AG08395 (cell line): Measurements from ENCODE around the gene KCTD18.

Experiments used
- DNase-seq: peaks from one replicate; pipeline ENCODE4 v3.0.0; 2012; ENCODE audit warnings: mixed read lengths, low spot score

The KCTD18 gene

DNA sequence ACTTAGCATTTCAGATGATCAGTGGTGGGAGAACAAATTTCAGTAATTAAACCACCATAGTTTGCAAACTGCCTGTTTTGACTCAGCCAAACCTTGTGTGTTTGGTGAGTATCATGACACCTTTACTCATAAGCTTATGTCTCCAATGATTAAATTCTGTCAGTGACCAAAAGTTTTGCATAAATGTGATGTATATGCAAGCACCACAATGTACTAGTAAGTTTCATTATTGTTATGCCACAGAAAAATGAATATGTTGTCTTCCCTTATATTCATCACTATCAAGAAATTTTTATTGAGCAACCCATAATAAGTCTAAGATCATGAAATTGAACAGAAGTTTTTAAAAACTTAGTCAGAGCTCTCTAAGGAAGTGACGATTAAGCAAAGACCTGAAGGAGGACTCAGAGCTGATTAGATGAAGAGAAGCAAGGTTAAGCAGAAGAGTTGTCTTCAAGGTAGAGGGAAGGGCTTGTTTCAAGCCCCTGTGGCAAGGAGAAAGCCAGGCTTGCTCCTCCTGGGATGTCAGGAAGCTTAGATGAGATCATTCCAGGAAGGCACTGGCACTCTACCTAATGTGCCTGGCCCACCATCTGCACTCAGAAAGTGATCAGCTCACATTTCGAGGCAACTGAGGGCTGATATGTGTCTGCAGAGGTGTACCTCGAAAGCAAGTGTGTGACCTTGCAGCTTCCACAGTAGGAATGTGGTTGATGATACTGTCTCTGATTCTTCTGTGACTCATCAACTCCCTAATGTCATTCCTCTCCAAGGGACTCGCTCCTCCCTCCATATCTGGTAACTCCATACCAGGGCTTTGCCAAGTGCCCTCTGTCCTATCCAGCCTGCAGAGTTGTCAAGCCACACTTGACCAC lies 54.7 kb downstream of the KCTD18 start:
- DNase-seq, result peak; percentile 81

DNA sequence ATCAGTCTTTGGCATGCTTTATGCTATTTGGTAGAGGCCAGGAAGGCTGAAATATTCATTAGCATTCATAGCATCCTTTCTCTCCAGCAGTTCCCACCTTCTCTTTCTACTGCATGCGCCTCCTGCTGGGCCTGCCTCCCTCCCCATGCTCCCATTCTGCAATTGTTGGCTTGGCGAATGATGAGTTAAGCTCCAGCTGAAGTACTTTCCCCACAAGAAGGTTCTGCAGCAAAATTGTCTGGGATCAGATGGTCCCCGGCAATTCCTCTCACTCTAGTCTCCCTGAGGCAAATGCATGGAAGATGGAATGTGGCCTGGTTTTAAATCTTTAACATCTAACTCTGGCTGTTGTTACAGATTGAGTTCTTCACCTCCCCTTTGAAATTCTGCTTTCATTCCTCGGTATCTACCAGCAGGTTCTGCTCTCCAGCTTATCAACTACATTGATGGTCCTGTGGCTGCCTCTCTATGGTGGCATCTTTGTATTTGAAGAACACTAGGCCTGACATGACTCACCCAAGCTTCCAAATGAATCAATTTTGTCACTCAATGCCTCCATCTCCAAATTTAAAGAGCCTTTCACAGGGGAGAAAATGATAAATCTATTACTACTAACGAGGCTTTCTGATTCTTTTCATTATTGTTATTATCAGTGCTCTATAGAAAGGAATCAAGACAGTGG lies 55.9 kb downstream of the KCTD18 start:
- DNase-seq, result no peak

DNA sequence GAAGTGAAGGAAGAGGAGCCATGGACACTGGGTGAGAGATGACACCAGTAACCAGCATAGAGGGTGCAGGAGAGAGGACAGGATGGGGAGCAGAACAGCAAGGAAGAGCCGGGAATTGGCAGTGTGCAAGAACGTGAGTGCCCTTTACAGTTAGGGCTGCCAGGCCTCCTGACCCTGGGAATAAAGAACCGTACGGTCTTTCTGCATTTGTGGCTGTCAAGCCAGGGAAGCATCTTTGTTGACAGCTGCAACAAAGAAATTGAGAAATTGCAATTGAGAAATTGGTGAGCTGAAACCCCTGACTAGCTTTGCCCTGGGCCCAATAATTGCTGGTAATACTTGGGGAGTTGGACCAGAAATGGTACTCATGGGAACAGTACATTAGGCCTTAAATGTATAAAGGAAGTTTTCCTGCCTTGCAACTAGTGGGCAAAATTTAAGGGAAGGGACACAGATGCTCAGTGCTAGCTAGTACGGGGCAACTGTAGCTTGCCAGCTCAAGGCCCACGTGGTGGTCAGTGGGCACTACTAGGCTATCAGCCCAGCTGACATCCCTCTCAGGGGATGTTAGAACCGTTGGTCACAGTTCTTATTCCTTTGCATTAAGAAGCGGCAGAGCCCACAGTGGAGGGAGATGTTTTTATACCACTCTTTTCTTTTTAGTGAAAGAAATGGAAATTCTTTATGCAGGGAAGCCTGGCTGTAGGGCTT lies 56.6 kb downstream of the KCTD18 start:
- no peak for DNase-seq

DNA sequence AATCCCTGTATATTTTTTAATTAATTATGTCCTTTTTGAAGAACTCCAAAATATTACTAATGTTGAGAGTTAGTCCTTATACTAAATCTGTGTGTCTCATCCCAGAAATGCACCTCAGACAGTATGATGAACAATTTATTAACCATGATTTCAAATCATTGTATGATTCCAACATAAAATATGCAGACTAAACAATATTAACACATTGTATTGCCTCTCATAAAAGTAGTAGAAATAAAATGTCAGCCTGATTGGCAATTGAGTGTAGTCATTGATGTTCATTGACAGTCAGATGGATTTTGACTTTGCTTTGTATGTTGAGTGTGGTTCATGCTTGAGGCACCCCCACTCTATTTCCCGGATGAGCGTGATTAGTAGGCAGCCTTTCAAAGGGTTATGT lies 57.5 kb downstream of the KCTD18 start:
- DNase-seq, result no peak

DNA sequence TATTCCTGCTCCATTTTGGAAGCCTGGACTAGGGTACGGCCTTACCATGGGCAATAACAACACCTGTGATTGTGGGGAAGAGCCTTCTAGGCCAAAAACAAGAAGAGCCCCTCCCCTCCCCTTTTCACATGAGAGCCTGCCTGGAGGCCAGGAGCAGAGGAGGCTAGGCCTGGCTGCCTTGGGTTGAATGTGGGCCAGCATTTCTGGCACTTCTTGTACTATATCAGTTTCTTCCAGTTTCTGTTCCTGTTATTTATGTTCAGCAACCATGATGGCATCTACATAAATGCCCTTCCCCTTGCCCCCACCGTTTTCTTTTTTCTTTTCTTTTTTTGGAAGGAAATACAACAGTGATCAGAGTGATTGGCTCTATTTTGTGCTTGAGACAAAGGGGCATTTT lies 58.4 kb downstream of the KCTD18 start:
- DNase-seq, result no peak

DNA sequence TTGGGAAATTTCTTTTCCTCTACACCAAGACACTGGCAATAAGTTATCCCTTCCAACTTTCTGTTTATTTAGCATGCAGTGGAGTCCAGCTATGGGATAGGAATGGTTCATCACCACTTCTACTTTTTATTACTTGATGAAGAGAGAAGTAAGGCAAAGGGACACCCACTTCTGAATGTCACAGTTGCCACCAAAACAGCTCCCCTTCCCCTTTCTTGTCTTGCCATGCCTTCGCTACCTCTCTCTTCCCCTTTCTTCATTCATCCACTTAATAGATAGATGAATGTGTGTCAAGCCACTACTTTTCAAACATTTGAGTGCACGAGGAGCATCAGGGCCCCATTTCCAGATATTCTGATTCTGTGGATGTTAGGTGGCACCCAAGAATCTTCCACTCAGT lies 59.6 kb downstream of the KCTD18 start:
- DNase-seq, result no peak

DNA sequence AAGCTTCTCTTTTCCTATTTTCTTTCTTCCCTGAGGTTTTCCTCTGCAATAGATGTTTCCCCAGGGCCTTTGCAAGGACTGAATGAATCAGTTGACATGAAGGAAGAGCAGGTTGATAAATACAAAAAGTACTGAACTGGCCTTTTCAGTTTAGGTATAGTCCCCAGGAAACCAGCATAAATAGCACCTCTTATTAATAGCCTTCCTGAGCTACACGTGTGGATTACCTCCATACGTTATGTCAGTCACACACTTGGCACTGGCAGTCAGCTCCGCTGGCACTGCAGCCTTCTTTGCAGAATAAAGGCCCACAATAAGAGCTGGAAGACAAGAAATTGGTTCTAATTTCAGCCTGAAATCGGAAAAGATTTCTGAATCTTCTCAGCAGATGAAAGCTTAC lies 60.7 kb downstream of the KCTD18 start:
- DNase-seq, result no peak

DNA sequence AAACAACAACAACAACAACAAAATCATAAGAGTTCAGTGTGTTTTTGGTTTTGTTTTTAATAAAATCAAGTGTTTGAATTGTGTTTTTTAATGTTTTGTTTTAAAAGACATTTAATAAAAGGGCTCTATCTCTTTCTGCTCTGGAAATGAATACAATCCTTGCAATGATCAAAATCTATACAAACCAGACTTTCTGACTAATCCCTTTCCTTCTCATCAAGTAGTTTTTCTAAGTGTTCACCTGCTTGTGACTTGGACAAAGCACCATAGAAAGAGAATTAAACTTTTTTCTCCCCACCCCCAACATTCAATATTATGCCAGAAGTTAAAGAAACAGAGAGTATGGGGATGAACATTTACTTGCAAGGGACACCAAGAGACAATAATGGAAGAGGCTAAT lies 61.4 kb downstream of the KCTD18 start:
- no peak for DNase-seq

DNA sequence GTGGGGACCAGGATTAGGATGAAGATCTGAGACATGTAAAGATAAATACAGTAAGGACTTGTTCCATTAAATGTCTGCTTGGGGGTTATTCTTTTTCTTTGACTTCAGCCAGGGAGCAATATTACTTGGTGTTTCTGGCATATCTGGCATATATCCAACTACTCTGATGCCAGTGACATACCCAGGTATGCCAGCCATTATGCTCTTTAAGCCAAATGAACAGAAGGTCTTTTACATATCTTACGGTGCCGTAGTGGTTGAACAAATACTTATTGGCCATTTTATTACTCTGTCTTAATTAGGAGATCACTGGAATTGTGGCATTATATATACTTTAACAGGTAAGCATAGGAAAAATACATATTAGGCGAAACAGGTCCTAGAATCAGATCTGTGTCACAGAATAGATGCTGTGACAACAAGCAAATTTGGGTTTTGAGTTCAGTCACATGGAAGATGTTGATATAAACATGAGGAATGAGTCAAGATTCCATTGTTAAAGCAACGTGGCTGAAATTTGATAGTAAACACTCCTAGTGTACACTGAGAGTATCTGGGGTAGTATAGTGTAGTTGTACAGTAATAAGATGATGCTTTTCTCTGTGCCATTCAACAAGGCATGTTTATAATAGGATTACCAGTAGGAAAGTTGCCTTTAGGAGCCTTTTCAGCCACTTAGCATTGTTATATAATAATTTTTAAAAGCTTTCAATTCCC lies 62.6 kb downstream of the KCTD18 start:
- no peak for DNase-seq

DNA sequence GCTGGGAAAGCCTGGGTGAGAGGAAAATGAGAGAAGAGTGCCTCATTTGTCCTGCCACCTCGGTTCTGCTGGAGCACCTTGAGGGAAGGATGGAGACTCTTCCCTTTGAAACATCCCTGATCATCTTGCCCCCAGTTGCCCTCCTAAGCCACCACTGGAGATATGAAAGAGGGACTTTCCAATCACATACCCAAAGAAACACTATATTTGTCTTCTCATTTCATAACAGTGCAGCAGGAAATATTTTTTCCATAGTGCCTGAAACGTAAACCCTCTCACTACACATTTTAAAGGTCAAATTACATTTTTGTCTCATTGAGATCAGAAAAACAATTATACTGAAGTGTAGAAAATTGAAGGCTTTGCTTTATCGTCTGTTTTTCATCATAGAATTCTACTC lies 63.3 kb downstream of the KCTD18 start:
- DNase-seq, result no peak

DNA sequence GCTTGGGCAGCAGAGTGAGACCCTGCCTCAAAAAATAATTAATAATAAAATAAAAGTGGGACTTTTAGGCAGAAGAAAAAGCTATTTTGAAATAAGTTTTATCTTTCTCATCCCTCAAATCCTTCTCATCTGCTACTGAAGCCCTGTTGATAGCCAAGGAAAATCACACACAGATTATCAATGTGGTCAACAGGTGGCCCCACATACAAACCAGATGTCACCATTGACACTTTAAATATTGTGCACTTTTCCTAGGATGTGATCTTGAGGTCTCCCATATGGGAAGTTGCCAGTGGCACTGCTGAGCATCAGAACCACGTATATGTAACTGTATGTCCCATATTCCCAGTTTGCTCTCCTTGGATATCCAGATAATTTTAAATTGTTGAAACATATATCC lies 64.6 kb downstream of the KCTD18 start:
- no peak for DNase-seq

DNA sequence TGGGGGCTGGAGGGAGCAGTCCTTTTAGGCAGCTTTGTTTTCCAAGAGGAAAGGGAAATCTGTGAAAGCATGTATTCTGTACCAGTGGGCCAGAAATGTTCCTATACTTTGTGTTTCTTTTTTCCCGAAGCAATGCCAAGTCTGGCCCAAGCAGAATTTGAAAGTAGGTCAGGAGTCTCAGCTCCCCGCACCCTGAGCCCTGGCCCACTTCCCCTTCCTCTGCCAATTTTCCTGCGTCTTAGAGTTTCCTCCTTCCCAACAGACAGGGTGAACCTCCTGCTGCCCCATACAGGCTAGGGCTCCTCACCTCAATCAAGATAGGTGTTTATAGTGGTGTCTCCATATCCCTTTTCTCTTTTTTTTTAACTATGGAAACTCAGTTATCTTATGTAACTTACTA lies 65.3 kb downstream of the KCTD18 start:
- no peak for DNase-seq

DNA sequence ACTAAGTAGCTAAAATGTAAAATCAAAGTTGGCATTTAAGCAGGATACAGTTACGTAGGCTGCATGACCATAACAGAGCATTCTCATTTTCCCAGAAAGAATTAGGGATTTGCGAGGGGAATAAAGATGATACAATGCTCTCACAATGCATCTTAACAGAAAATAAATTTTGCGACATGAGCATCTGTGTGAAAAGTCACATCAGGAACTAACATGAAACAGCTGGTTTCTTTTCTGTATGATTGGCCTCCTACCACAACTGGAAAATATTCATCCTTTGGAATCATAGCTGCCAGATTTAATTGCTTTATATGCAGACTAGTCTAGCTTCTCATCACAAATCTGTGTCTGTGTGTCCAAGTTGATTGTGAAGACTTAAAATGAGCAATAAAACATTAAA lies 66.0 kb downstream of the KCTD18 start:
- no peak for DNase-seq

DNA sequence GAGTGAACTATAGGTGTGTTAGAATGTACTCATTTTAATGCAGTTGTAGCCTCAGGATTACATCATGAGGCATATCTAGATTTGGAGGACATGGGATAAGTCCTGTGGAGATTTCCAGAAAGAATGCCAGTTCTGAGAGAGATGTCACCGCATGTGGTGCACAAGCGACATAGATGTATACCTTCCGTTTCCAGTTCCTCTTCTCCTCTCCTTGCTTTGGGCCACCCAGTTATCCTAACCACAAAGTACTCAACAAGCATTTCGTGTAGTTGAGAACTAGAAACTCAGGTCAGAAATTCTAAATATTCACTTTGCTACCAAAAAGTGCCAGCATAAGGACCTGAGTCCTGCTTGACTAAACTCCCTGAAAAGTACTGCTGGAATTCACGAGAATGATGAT lies 66.5 kb downstream of the KCTD18 start:
- no peak for DNase-seq

DNA sequence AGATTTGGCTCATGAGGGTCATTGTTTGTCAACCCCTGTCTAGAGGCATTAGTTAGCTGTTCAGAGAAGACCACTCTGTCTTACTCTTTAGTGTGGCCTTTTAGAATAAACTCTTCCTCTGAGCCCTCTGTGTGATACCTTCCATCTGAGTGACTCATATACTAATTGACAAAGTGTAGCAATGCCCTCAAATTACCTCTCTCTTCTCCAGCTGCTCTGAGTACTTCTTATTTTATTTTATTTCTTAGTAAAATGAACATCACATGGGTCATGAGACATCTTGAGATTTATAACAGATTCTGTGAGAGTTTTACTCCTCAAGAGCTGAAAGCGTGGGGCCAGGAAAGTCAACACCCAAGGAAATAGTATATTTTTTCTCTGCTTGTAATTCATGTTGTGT lies 67.4 kb downstream of the KCTD18 start:
- peak; percentile 73 for DNase-seq

DNA sequence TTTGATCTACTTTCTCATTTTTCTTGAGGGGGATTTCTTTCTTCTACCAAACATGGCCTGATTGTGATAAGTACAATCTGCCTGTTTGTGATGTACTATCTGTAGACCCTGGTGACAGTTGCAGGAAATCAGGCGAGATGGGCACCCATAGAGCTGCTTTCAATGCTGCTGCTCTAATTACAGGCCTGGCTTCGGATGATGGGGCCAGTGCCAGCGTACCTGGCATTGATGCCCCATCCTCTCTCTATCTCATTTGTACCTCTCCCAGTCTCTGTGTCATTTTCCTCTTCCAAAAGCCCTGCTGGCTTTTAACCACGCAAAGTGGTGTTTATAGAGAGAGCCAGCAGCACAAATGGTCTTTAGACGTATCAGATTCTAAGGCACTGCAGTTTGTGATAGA lies 69.9 kb downstream of the KCTD18 start:
- DNase-seq, result no peak
